NK-92 (cell line): ENCODE results near the gene TPRA1.
"Not testable (repeated sequence)": the region's sequence is repeated elsewhere in the genome, so short reads cannot be mapped to it uniquely, and the experiment has no call there.

ENCODE experiments used
- DNase-seq: peaks from one replicate; lab custom pipeline; 2025; ENCODE audit not compliant: unreplicated experiment; lab: John Stamatoyannopoulos, UW

TPRA1 gene

GRCh38 chr3:127616836-127617605 lies 26.5 kb upstream of the TPRA1 start:
- DNase-seq: no peak

GRCh38 chr3:127615631-127616305 lies 25.2 kb upstream of the TPRA1 start:
- no peak for DNase-seq

GRCh38 chr3:127614928-127615589 lies 24.5 kb upstream of the TPRA1 start:
- no peak for DNase-seq

GRCh38 chr3:127613406-127613805 lies 22.9 kb upstream of the TPRA1 start:
- DNase-seq: no peak

GRCh38 chr3:127612966-127613365 lies 22.4 kb upstream of the TPRA1 start:
- no peak for DNase-seq

GRCh38 chr3:127611251-127611650 lies 20.7 kb upstream of the TPRA1 start:
- no peak for DNase-seq

GRCh38 chr3:127610105-127610504 lies 19.6 kb upstream of the TPRA1 start:
- no peak for DNase-seq

GRCh38 chr3:127608362-127608718 lies 17.8 kb upstream of the TPRA1 start:
- no peak for DNase-seq

GRCh38 chr3:127607675-127608361 lies 17.3 kb upstream of the TPRA1 start:
- no peak for DNase-seq

GRCh38 chr3:127606981-127607595 lies 16.6 kb upstream of the TPRA1 start:
- DNase-seq: no peak

- no peak for DNase-seq
Observed at GRCh38 chr3:127606086-127606805, 15.7 kb upstream of the TPRA1 start.

GRCh38 chr3:127605547-127605946 lies 15.0 kb upstream of the TPRA1 start:
- DNase-seq: not testable (repeated sequence)

- no peak for DNase-seq
Observed at GRCh38 chr3:127604546-127605165, 14.1 kb upstream of the TPRA1 start.

- DNase-seq: no peak
Observed at GRCh38 chr3:127604035-127604434, 13.5 kb upstream of the TPRA1 start.

- no peak for DNase-seq
Observed at GRCh38 chr3:127600749-127601456, 10.4 kb upstream of the TPRA1 start.

GRCh38 chr3:127598841-127599570 lies 8.5 kb upstream of the TPRA1 start:
- DNase-seq: no peak

- no peak for DNase-seq
Observed at GRCh38 chr3:127597020-127597771, 6.7 kb upstream of the TPRA1 start.

GRCh38 chr3:127595303-127595702 lies 4.8 kb upstream of the TPRA1 start:
- DNase-seq: no peak
